T-helper 22 cell (primary cell): ENCODE measurements around the gene PARD3.

Experiments used
- DNase-seq: peaks from one replicate; pipeline ENCODE4 v3.0.0-alpha.2; 2020; ENCODE audit warnings: low read depth

PARD3 gene

GRCh38 chr10:34689053-34689452 is 126.0 kb downstream of the PARD3 start:
- no peak for DNase-seq

GRCh38 chr10:34687434-34688210 is 127.5 kb downstream of the PARD3 start:
- no peak for DNase-seq

GRCh38 chr10:34682580-34682979 is 132.5 kb downstream of the PARD3 start:
- no peak for DNase-seq

GRCh38 chr10:34681933-34682332 is 133.2 kb downstream of the PARD3 start:
- no peak for DNase-seq

GRCh38 chr10:34679177-34679576 is 135.9 kb downstream of the PARD3 start:
- no peak for DNase-seq

- DNase-seq = no peak
Observed at GRCh38 chr10:34677591-34677990, 137.5 kb downstream of the PARD3 start.

- DNase-seq = no peak
Observed at GRCh38 chr10:34677132-34677531, 138.0 kb downstream of the PARD3 start.

GRCh38 chr10:34674176-34674575 is 140.9 kb downstream of the PARD3 start:
- no peak for DNase-seq

GRCh38 chr10:34670081-34670480 is 145.0 kb downstream of the PARD3 start:
- DNase-seq = no peak

GRCh38 chr10:34669079-34669478 is 146.0 kb downstream of the PARD3 start:
- DNase-seq = no peak

GRCh38 chr10:34667177-34667576 is 147.9 kb downstream of the PARD3 start:
- DNase-seq = no peak

- no peak for DNase-seq
Observed at GRCh38 chr10:34666008-34666704, 148.9 kb downstream of the PARD3 start.

- DNase-seq = no peak
Observed at GRCh38 chr10:34664706-34665105, 150.4 kb downstream of the PARD3 start.

- no peak for DNase-seq
Observed at GRCh38 chr10:34661580-34661979, 153.5 kb downstream of the PARD3 start.

- no peak for DNase-seq
Observed at GRCh38 chr10:34658934-34659333, 156.2 kb downstream of the PARD3 start.

GRCh38 chr10:34656661-34657060 is 158.4 kb downstream of the PARD3 start:
- no peak for DNase-seq

GRCh38 chr10:34655286-34656170 is 159.6 kb downstream of the PARD3 start:
- no peak for DNase-seq

- no peak for DNase-seq
Observed at GRCh38 chr10:34654211-34654610, 160.9 kb downstream of the PARD3 start.

GRCh38 chr10:34653530-34653929 is 161.6 kb downstream of the PARD3 start:
- DNase-seq = no peak

- no peak for DNase-seq
Observed at GRCh38 chr10:34651416-34652195, 163.5 kb downstream of the PARD3 start.

GRCh38 chr10:34650156-34650555 is 164.9 kb downstream of the PARD3 start:
- no peak for DNase-seq

- DNase-seq = no peak
Observed at GRCh38 chr10:34649385-34649784, 165.7 kb downstream of the PARD3 start.
